ENCODE results near the gene CUL4B.

GRCh38 chrX:120603707-120604360 is 43.1 kb upstream of the CUL4B start, which contains the start of gene MCTS1:
- TF ChIP-seq, protein P1, sequence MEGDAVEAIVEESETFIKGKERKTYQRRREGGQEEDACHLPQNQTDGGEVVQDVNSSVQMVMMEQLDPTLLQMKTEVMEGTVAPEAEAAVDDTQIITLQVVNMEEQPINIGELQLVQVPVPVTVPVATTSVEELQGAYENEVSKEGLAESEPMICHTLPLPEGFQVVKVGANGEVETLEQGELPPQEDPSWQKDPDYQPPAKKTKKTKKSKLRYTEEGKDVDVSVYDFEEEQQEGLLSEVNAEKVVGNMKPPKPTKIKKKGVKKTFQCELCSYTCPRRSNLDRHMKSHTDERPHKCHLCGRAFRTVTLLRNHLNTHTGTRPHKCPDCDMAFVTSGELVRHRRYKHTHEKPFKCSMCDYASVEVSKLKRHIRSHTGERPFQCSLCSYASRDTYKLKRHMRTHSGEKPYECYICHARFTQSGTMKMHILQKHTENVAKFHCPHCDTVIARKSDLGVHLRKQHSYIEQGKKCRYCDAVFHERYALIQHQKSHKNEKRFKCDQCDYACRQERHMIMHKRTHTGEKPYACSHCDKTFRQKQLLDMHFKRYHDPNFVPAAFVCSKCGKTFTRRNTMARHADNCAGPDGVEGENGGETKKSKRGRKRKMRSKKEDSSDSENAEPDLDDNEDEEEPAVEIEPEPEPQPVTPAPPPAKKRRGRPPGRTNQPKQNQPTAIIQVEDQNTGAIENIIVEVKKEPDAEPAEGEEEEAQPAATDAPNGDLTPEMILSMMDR (IDR thresholded peaks at IDR 0.05): no peak
- TF ChIP-seq POLR2A (IDR thresholded peaks at IDR 0.05): peak in 1 of 2 donors; percentile 48
